Measurements from ENCODE around the gene RREB1. TPM values are rescaled to one million over a fixed set of nuclear protein-coding genes. Genes with fewer than 3 reads are reported as not detected.

RREB1 gene
- polyA plus RNA-seq (2012; ENCODE audit: low read depth, missing spikeins), result 7.0 TPM

- TF ChIP-seq SPI1 (IDR thresholded peaks at IDR 0.05; ENCODE audit: low read depth, low read length) (peak; percentile 4; the same call in 1 of the 2 replicates), PAX5 (IDR thresholded peaks at IDR 0.05; ENCODE audit: insufficient read depth, low read length, severe bottlenecking) (no peak)
- peak; percentile 75 for FAIRE-seq
- DNase-seq (ENCODE audit: insufficient read length, low spot score), result peak; percentile 81
Observed at GRCh38 chr6:7107578-7108195, at the start of gene RREB1. TSS of gene RREB1 (plus strand) at chr6:7107961. CDS start at chr6:7181912, 73,951 bp downstream.

- TF ChIP-seq TAF1 (IDR thresholded peaks at IDR 0.05; ENCODE audit: low read depth, low read length), result no peak
- TF ChIP-seq PAX5 (IDR thresholded peaks at IDR 0.05; ENCODE audit: insufficient read depth, low read length, severe bottlenecking), result no peak
- no peak for TF ChIP-seq SPI1 (IDR thresholded peaks at IDR 0.05; ENCODE audit: low read depth, low read length)
- no peak for TF ChIP-seq POLR2AphosphoS5 (IDR thresholded peaks at IDR 0.05; ENCODE audit: low read depth, low read length)
- no peak for TF ChIP-seq POLR2A (IDR thresholded peaks at IDR 0.05; ENCODE audit: low read depth, low read length)
- TF ChIP-seq POU2F2 (IDR thresholded peaks at IDR 0.05; ENCODE audit: low read depth, low read length), result no peak
- no peak for DNase-seq (ENCODE audit: insufficient read length, low spot score)
- no peak for FAIRE-seq
Observed at GRCh38 chr6:7058250-7058923, 49.4 kb upstream of the RREB1 start.

- TF ChIP-seq POLR2A (IDR thresholded peaks at IDR 0.05; ENCODE audit: low read depth, low read length) (no peak), POU2F2 (IDR thresholded peaks at IDR 0.05; ENCODE audit: low read depth, low read length) (no peak), POLR2AphosphoS5 (IDR thresholded peaks at IDR 0.05; ENCODE audit: low read depth, low read length) (no peak), SPI1 (IDR thresholded peaks at IDR 0.05; ENCODE audit: low read depth, low read length) (no peak), TAF1 (IDR thresholded peaks at IDR 0.05; ENCODE audit: low read depth, low read length) (no peak), PAX5 (IDR thresholded peaks at IDR 0.05; ENCODE audit: insufficient read depth, low read length, severe bottlenecking) (no peak)
- FAIRE-seq (no peak), DNase-seq (ENCODE audit: insufficient read length, low spot score) (no peak)
Observed at GRCh38 chr6:7060769-7061516, 46.8 kb upstream of the RREB1 start.

- FAIRE-seq (no peak), DNase-seq (ENCODE audit: insufficient read length, low spot score) (no peak)
Observed at GRCh38 chr6:7062451-7063162, 45.2 kb upstream of the RREB1 start.

GRCh38 chr6:7067305-7067704, 40.5 kb upstream of the RREB1 start:
- FAIRE-seq (no peak), DNase-seq (ENCODE audit: insufficient read length, low spot score) (no peak)
- TF ChIP-seq POU2F2 (IDR thresholded peaks at IDR 0.05; ENCODE audit: low read depth, low read length) (no peak), SPI1 (IDR thresholded peaks at IDR 0.05; ENCODE audit: low read depth, low read length) (no peak), POLR2AphosphoS5 (IDR thresholded peaks at IDR 0.05; ENCODE audit: low read depth, low read length) (no peak), PAX5 (IDR thresholded peaks at IDR 0.05; ENCODE audit: insufficient read depth, low read length, severe bottlenecking) (no peak), POLR2A (IDR thresholded peaks at IDR 0.05; ENCODE audit: low read depth, low read length) (no peak), TAF1 (IDR thresholded peaks at IDR 0.05; ENCODE audit: low read depth, low read length) (no peak)

More at GRCh38 chr6:7062451-7063162, 45.2 kb upstream of the RREB1 start:
- TF ChIP-seq TAF1 (IDR thresholded peaks at IDR 0.05; ENCODE audit: low read depth, low read length) (no peak), SPI1 (IDR thresholded peaks at IDR 0.05; ENCODE audit: low read depth, low read length) (no peak), POLR2A (IDR thresholded peaks at IDR 0.05; ENCODE audit: low read depth, low read length) (no peak), PAX5 (IDR thresholded peaks at IDR 0.05; ENCODE audit: insufficient read depth, low read length, severe bottlenecking) (no peak), POLR2AphosphoS5 (IDR thresholded peaks at IDR 0.05; ENCODE audit: low read depth, low read length) (no peak), POU2F2 (IDR thresholded peaks at IDR 0.05; ENCODE audit: low read depth, low read length) (no peak)

GRCh38 chr6:7071405-7071804, 36.4 kb upstream of the RREB1 start:
- TF ChIP-seq POLR2AphosphoS5 (IDR thresholded peaks at IDR 0.05; ENCODE audit: low read depth, low read length) (no peak), TAF1 (IDR thresholded peaks at IDR 0.05; ENCODE audit: low read depth, low read length) (no peak), SPI1 (IDR thresholded peaks at IDR 0.05; ENCODE audit: low read depth, low read length) (no peak), POU2F2 (IDR thresholded peaks at IDR 0.05; ENCODE audit: low read depth, low read length) (no peak), POLR2A (IDR thresholded peaks at IDR 0.05; ENCODE audit: low read depth, low read length) (no peak), PAX5 (IDR thresholded peaks at IDR 0.05; ENCODE audit: insufficient read depth, low read length, severe bottlenecking) (no peak)
- FAIRE-seq (no peak), DNase-seq (ENCODE audit: insufficient read length, low spot score) (no peak)

- no peak for DNase-seq (ENCODE audit: insufficient read length, low spot score)
- TF ChIP-seq POLR2A (IDR thresholded peaks at IDR 0.05; ENCODE audit: low read depth, low read length), result no peak
- TF ChIP-seq TAF1 (IDR thresholded peaks at IDR 0.05; ENCODE audit: low read depth, low read length), result no peak
- no peak for TF ChIP-seq POU2F2 (IDR thresholded peaks at IDR 0.05; ENCODE audit: low read depth, low read length)
- no peak for TF ChIP-seq PAX5 (IDR thresholded peaks at IDR 0.05; ENCODE audit: insufficient read depth, low read length, severe bottlenecking)
- TF ChIP-seq POLR2AphosphoS5 (IDR thresholded peaks at IDR 0.05; ENCODE audit: low read depth, low read length), result no peak
- no peak for FAIRE-seq
Observed at GRCh38 chr6:7073082-7073820, 34.5 kb upstream of the RREB1 start.

- peak; percentile 77 for DNase-seq (ENCODE audit: insufficient read length, low spot score)
- peak; percentile 60; the same call in 1 of the 2 replicates for TF ChIP-seq POU2F2 (IDR thresholded peaks at IDR 0.05; ENCODE audit: low read depth, low read length)
- TF ChIP-seq SPI1 (IDR thresholded peaks at IDR 0.05; ENCODE audit: low read depth, low read length), result peak; percentile 74
- TF ChIP-seq POLR2A (IDR thresholded peaks at IDR 0.05; ENCODE audit: low read depth, low read length), result no peak
- TF ChIP-seq PAX5 (IDR thresholded peaks at IDR 0.05; ENCODE audit: insufficient read depth, low read length, severe bottlenecking), result no peak
- FAIRE-seq, result peak; percentile 91
Observed at GRCh38 chr6:7073821-7074525, 33.8 kb upstream of the RREB1 start.

All from GM12891 (cell line).